GM12878 (cell line): ENCODE results near the gene WHAMM. TPM values are rescaled to one million over a fixed set of nuclear protein-coding genes. Genes with fewer than 3 reads are reported as not detected.

Experiments
- ATAC-seq: fragments of 200-7000 bp; cut with Tn5 transposase; 3 replicates; pipeline ENCODE4 v1.9.1; 2020; ENCODE audit warnings: mild to moderate bottlenecking, moderate library complexity
- BruUV-seq: library from RNA; stranded (reverse); fragments of 400-500 nt; replicated peaks from 2 replicates; lab custom pipeline; 2021; lab: Mats Ljungman, UMichigan
- CTCF ChIA-PET: fragments of 300-600 bp; sonication (Branson Sonifier 250); formaldehyde crosslinking; extraction: SDS; loops from one replicate; lab custom pipeline; 2021; ENCODE audit warnings: inconsistent platforms; lab: Yijun Ruan, JAX
- POLR2A ChIA-PET: fragments of 350-600 bp; formaldehyde crosslinking; extraction: SDS; loops from one replicate; lab custom pipeline; 2021; ENCODE audit warnings: inconsistent platforms; lab: Charles Lee
- RAD21 ChIA-PET: fragments of 300-600 bp; sonication (Branson Sonifier 250); formaldehyde crosslinking; loops from one replicate; lab custom pipeline; 2023; ENCODE audit warnings: antibody characterized with exemption; ENCODE audit not compliant: unreplicated experiment; lab: Charles Lee
- SMC1A ChIA-PET: fragments of 300-600 bp; sonication (Branson Sonifier 250); formaldehyde crosslinking; loops from one replicate; lab custom pipeline; 2023; ENCODE audit not compliant: unreplicated experiment, uncharacterized antibody; lab: Charles Lee
- DNase-seq: peaks from one replicate; pipeline ENCODE4 v3.0.0-alpha.2; 2011; ENCODE audit warnings: low read depth, low spot score
- FAIRE-seq: peaks from 3 replicates; lab custom pipeline; 2011; peaks lifted over from hg19 to GRCh38; lab: Jason Lieb, UNC
- H2AFZ ChIP-seq: 2 replicates; pipeline ENCODE4 v1.6.0; 2011; ENCODE audit warnings: low read depth, low read length, control low read depth; ENCODE audit not compliant: control insufficient read depth
- H3K27ac ChIP-seq: 2 replicates; pipeline ENCODE4 v1.5.1; 2011; ENCODE audit warnings: control low read depth; ENCODE audit not compliant: control insufficient read depth, insufficient read depth
- H3K27me3 ChIP-seq, 2 experiments: replicated peaks in 1 of 2; 2 replicates each; pipeline versions ENCODE4 v1.6.0 to v1.6.1; 2011; ENCODE audit warnings: low read length in 1 of 2; ENCODE audit not compliant: control insufficient read depth in 2 of 2, insufficient read depth in 2 of 2
- H3K36me3 ChIP-seq, 2 experiments: 2 replicates each; pipeline ENCODE4 v1.5.1; 2011; ENCODE audit warnings: low read length in 1 of 2; ENCODE audit not compliant: control insufficient read depth in 2 of 2, insufficient read depth in 2 of 2
- H3K4me1 ChIP-seq: 2 replicates; pipeline ENCODE4 v1.6.1; 2011; ENCODE audit warnings: mild to moderate bottlenecking, low read length, moderate library complexity, mixed read lengths; ENCODE audit not compliant: control insufficient read depth, insufficient read depth
- H3K4me2 ChIP-seq: 2 replicates; pipeline ENCODE4 v1.6.0; 2011; ENCODE audit warnings: control low read depth; ENCODE audit not compliant: control insufficient read depth, insufficient read depth
- H3K4me3 ChIP-seq: fragments of 200-600 bp; sonication (generic); 2 replicates; pipeline ENCODE4 v1.5.1; 2016
- H3K79me2 ChIP-seq: 2 replicates; pipeline ENCODE4 v1.6.0; 2011; ENCODE audit warnings: low read length; ENCODE audit not compliant: control insufficient read depth, insufficient read depth
- H3K9ac ChIP-seq: 2 replicates; pipeline ENCODE4 v1.8.0; 2011; ENCODE audit warnings: low read length, control low read depth, mixed read lengths; ENCODE audit not compliant: control insufficient read depth, insufficient read depth
- H3K9me3 ChIP-seq: replicated peaks from 3 replicates; pipeline ENCODE4 v1.5.1; 2011; ENCODE audit warnings: mild to moderate bottlenecking, low read length; ENCODE audit not compliant: control insufficient read depth, insufficient read depth
- H4K20me1 ChIP-seq: 2 replicates; pipeline ENCODE4 v1.6.0; 2011; ENCODE audit not compliant: control insufficient read depth, insufficient read depth
- ASH2L ChIP-seq: fragments of 300-600, 200-600 bp; sonication (generic); IDR thresholded peaks from 2 replicates; pipeline ENCODE4 v1.6.1; 2017; ENCODE audit warnings: low read depth, mild to moderate bottlenecking, borderline replicate concordance
- CHD1 ChIP-seq: IDR thresholded peaks from 2 replicates; pipeline ENCODE4 v1.6.1; 2012; ENCODE audit warnings: low read depth, low read length, improper control_type of control experiment
- EP300 ChIP-seq, 2 experiments: fragments of 150-350 bp in 1 of 2; IDR thresholded peaks; 2 replicates each; pipeline ENCODE4 v1.6.1; 2011 to 2012; ENCODE audit warnings: low read depth in 2 of 2, low read length in 2 of 2, borderline replicate concordance in 1 of 2, improper control_type of control experiment in 1 of 2, inconsistent platforms in 1 of 2; ENCODE audit not compliant: control insufficient read depth in 1 of 2
- EZH2 ChIP-seq: IDR thresholded peaks from 2 replicates; pipeline ENCODE4 v1.6.1; 2012; ENCODE audit warnings: low read depth, mild to moderate bottlenecking, control low read depth, inconsistent platforms, low read length, borderline replicate concordance; ENCODE audit not compliant: control insufficient read depth
- GABPA ChIP-seq: IDR thresholded peaks from 2 replicates; pipeline ENCODE4 v1.6.1; 2014; ENCODE audit warnings: antibody characterized with exemption, low read depth, mild to moderate bottlenecking, inconsistent platforms
- MYC ChIP-seq: IDR thresholded peaks from 2 replicates; pipeline ENCODE4 v1.6.1; 2011; ENCODE audit warnings: mild to moderate bottlenecking, low read length, moderate library complexity, inconsistent platforms; ENCODE audit not compliant: insufficient read depth, insufficient replicate concordance, insufficient read length, severe bottlenecking
- NFIC ChIP-seq: IDR thresholded peaks from 2 replicates; pipeline ENCODE4 v1.6.1; 2012; ENCODE audit warnings: low read depth, mild to moderate bottlenecking, inconsistent platforms, low read length, moderate library complexity
- NR2C1 ChIP-seq: fragments of 450-650 bp; IDR thresholded peaks from 2 replicates; pipeline ENCODE4 v1.6.1; 2017; ENCODE audit warnings: antibody characterized with exemption, mild to moderate bottlenecking, moderate library complexity
- PAX5 ChIP-seq: IDR thresholded peaks from 2 replicates; pipeline ENCODE4 v1.6.1; 2011; ENCODE audit warnings: low read depth, low read length, borderline replicate concordance
- PKNOX1 ChIP-seq: fragments of 450-650 bp; IDR thresholded peaks from 2 replicates; pipeline ENCODE4 v1.6.1; 2016; ENCODE audit warnings: mild to moderate bottlenecking
- POLR2AphosphoS2 ChIP-seq: IDR thresholded peaks from 2 replicates; pipeline ENCODE4 v1.6.1; 2011; ENCODE audit warnings: low read depth, mild to moderate bottlenecking, low read length, improper control_type of control experiment, moderate library complexity
- RELA ChIP-seq: fragments of 450-650 bp; IDR thresholded peaks from 2 replicates; pipeline ENCODE4 v1.8.0; 2014; ENCODE audit warnings: borderline replicate concordance; ENCODE audit not compliant: partially characterized antibody
- SKIL ChIP-seq: fragments of 450-650 bp; IDR thresholded peaks from 2 replicates; pipeline ENCODE4 v1.6.1; 2017; ENCODE audit warnings: mild to moderate bottlenecking, low read depth, inconsistent platforms; ENCODE audit not compliant: poor library complexity, severe bottlenecking
- SMARCA5 ChIP-seq: fragments of 450-650 bp; IDR thresholded peaks from 2 replicates; pipeline ENCODE4 v1.6.1; 2017; ENCODE audit warnings: mild to moderate bottlenecking
- SMC3 ChIP-seq: IDR thresholded peaks from 2 replicates; pipeline ENCODE4 v1.6.1; 2011; ENCODE audit warnings: low read length, improper control_type of control experiment, borderline replicate concordance
- SREBF2 ChIP-seq: IDR thresholded peaks from 2 replicates; pipeline ENCODE4 v1.6.1; 2012; ENCODE audit warnings: mild to moderate bottlenecking, low read length
- TBL1XR1 ChIP-seq: IDR thresholded peaks from 2 replicates; pipeline ENCODE4 v1.6.1; 2012; ENCODE audit warnings: low read depth, low read length, improper control_type of control experiment
- USF2 ChIP-seq: IDR thresholded peaks from 2 replicates; pipeline ENCODE4 v1.6.1; 2011; ENCODE audit warnings: low read depth, low read length, improper control_type of control experiment, borderline replicate concordance
- ZNF207 ChIP-seq: fragments of 450-650 bp; IDR thresholded peaks from 2 replicates; pipeline ENCODE4 v1.6.1; 2014; ENCODE audit warnings: antibody characterized with exemption, mild to moderate bottlenecking, borderline replicate concordance
- WGBS: methylation state at CpG from one replicate; pipeline ENCODE4 v1.1.6; 2016; ENCODE audit warnings: low lambda C conversion rate; ENCODE audit not compliant: insufficient replicate concordance, insufficient coverage; ENCODE audit errors: missing lambda C conversion rate; 5-methylcytosine and 5-hydroxymethylcytosine counted together
- in situ Hi-C: fragments of 300-500 bp; cut with MboI; formaldehyde crosslinking; loops from 9 replicates; pipeline ENCODE4 v1.14.3; 2018; ENCODE audit warnings: mixed read lengths
- intact Hi-C: fragments of 100-400 bp; cut with micrococcal nuclease; formaldehyde crosslinking; loops from one replicate; pipeline ENCODE4 v1.14.2; 2022; ENCODE audit not compliant: unreplicated experiment
- polyA plus RNA-seq, 11 experiments: library from polyadenylated mRNA; depleted of rRNA in 4 of 11; unstranded in 6 of 11; stranded (reverse) in 5 of 11; fragments of >200 nt; fragmentation: Nextera tagmentation in 4 of 11; fragmentation: Illumina TruSeq in 1 of 11; extraction: Ambion mirVana in 4 of 11; extraction: Trizol in 1 of 11; gene quantifications; 1 replicate in 1 of 11; 2 replicates in 10 of 11; pipeline versions ENCODE4 v1.2.1 to v1.2.3, GENCODE V29; 2011 to 2016; ENCODE audit warnings: inconsistent platforms in 2 of 11, missing spikeins in 2 of 11, low read depth in 1 of 11
- total RNA-seq, 4 experiments: library from RNA; depleted of rRNA in 3 of 4; stranded (reverse); fragments of >200 nt in 3 of 4; fragmentation: Illumina TruSeq in 1 of 4; extraction: Trizol in 1 of 4; gene quantifications; 2 replicates each; pipeline versions ENCODE4 v1.2.1 to v1.2.3, GENCODE V29; 2013 to 2021

WHAMM gene
- total and polyA plus RNA-seq, 10 of the 15 experiments (the other 5 are each of a cell fraction or from before 2014, with no cell fraction given), result 0.87 to 6.7 (median 2.5) TPM

- Histone ChIP-seq H3K9ac (no peak within 1 kb of the TSS), H4K20me1 (no peaks in the 10 kb centered on the region), H3K79me2 (peaks cover 14% of the 10 kb centered on the region), H3K4me3 (peak within 1 kb of the TSS; percentile 26; the same call in 1 of the 2 replicates), H3K27me3 (peaks cover 0 to 3% of the 10 kb centered on the region in 2 experiments; a peak in 1 of 4 replicates), H3K9me3 (no peaks in the 10 kb centered on the region), H3K4me2 (peak within 1 kb of the TSS; percentile 91), H3K27ac (peak within 1 kb of the TSS; percentile 73), H2AFZ (peak within 1 kb of the TSS; percentile 21), H3K36me3 (no peaks in the 10 kb centered on the region), H3K4me1 (peaks cover 32% of the 10 kb centered on the region)
- 0% methylated on average over 2 of the region's 2 CpGs for WGBS
- ChIA-PET SMC1A (interaction anchor here (1.2 to 1.5 kb wide), 3 partner anchors 27 to 55 kb away, joined by 3 to 8 read pairs (median 4); no protein-coding TSS in a partner anchor), POLR2A (interaction anchor here (0.7 kb wide), 1 partner anchor 180 kb away, joined by 3 read pairs; the partner anchor contains the start of gene RAMAC), RAD21 (interaction anchor here (1.2 to 3.2 kb wide), 4 partner anchors 27 to 92 kb away, joined by 3 to 9 read pairs (median 4); no protein-coding TSS in a partner anchor), CTCF (interaction anchor here (1.1 to 1.8 kb wide), 2 partner anchors 194 to 275 kb away, joined by 3 to 4 read pairs; no protein-coding TSS in a partner anchor)
- intact Hi-C loops, result no loop called here
- FAIRE-seq, result peak; percentile 64
- DNase-seq, result peak; percentile 86
- peak; percentile 70 for ATAC-seq
- in situ Hi-C loops, result loop anchor here (10.0 kb wide), 1 partner anchor 261 kb away; the partner anchor contains the start of gene RPS17
- no TSS peak for BruUV-seq
- TF ChIP-seq MYC, result no peak
- peak; percentile 97 for TF ChIP-seq PAX5
- no peak for TF ChIP-seq GABPA
- TF ChIP-seq ZNF207, result no peak
- no peak for TF ChIP-seq SMARCA5
- TF ChIP-seq NR2C1, result no peak
- no peak for TF ChIP-seq SREBF2
- peak; percentile 29 for TF ChIP-seq RELA
- no peak for TF ChIP-seq CHD1
- TF ChIP-seq NFIC, result peak; percentile 81
- TF ChIP-seq EP300 (IDR thresholded peaks at IDR 0.05; ENCODE audit: borderline replicate concordance in 1 of 2, control insufficient read depth in 1 of 2, low read depth in 2 of 2, low read length in 2 of 2), result peak; percentile 29 to 67; a peak in 2 of 4 replicates
- TF ChIP-seq PKNOX1, result peak; percentile 73
- TF ChIP-seq ASH2L, result no peak
- no peak for TF ChIP-seq EZH2
- no peak for TF ChIP-seq POLR2AphosphoS2
- TF ChIP-seq SMC3, result no peak; the same call in 1 of the 2 replicates
- peak; percentile 63; the same call in 1 of the 2 replicates for TF ChIP-seq TBL1XR1
- peak; percentile 45; the same call in 1 of the 2 replicates for TF ChIP-seq USF2
- peak; percentile 87 for TF ChIP-seq SKIL
Observed at GRCh38 chr15:82805994-82806406, 3.4 kb upstream of the WHAMM start, which contains the start of gene FSD2. Gene FSD2 (minus strand): TSS chr15:82806069. CDS start chr15:82787390, 18,679 bp downstream.
